ACC112 (cell line): Measurements from ENCODE around the gene AKAP1.

Source experiments
- H2AFZ ChIP-seq: fragments of 200-600 bp; sonication (generic); one replicate; pipeline ENCODE4 v1.6.0; 2017; ENCODE audit warnings: antibody characterized with exemption, low read length; ENCODE audit not compliant: unreplicated experiment
- H3K27ac ChIP-seq: fragments of 200-600 bp; sonication (generic); 2 replicates; pipeline ENCODE4 v1.5.1; 2014; ENCODE audit warnings: low read depth, mild to moderate bottlenecking, antibody characterized with exemption, low read length, moderate library complexity
- H3K27me3 ChIP-seq: fragments of 200-600 bp; sonication (generic); 2 replicates; pipeline ENCODE4 v1.6.1; 2014; ENCODE audit warnings: mild to moderate bottlenecking, antibody characterized with exemption, low read length, moderate library complexity, mixed read lengths; ENCODE audit not compliant: insufficient read depth
- H3K36me3 ChIP-seq: fragments of 200-600 bp; sonication (generic); 2 replicates; pipeline ENCODE4 v1.6.1; 2016; ENCODE audit warnings: mild to moderate bottlenecking, antibody characterized with exemption, low read length, moderate library complexity, mixed read lengths; ENCODE audit not compliant: insufficient read depth
- H3K4me1 ChIP-seq: fragments of 200-600 bp; sonication (generic); one replicate; pipeline ENCODE4 v1.6.1; 2016; ENCODE audit warnings: low read length, mixed read lengths; ENCODE audit not compliant: insufficient read depth, unreplicated experiment, control insufficient read depth
- H3K4me3 ChIP-seq: fragments of 200-600 bp; sonication (generic); 2 replicates; pipeline ENCODE4 v1.5.1; 2014; ENCODE audit warnings: mild to moderate bottlenecking, low read depth, low read length
- H3K79me2 ChIP-seq: fragments of 200-600 bp; sonication (generic); one replicate; pipeline ENCODE4 v1.6.0; 2016; ENCODE audit warnings: low read length; ENCODE audit not compliant: control insufficient read depth, unreplicated experiment, insufficient read depth

AKAP1 gene

GRCh38 chr17:57130708-57131461 lies 45.8 kb downstream of the AKAP1 start:
- no peaks in the 10 kb centered on the region for H3K4me1 ChIP-seq
- no peaks in the 10 kb centered on the region for H3K36me3 ChIP-seq
- no peaks in the 10 kb centered on the region for H3K27me3 ChIP-seq
- no peak overlapping the region for H2AFZ ChIP-seq
- peak overlapping the region; percentile 63; the same call in 1 of the 2 replicates for H3K4me3 ChIP-seq
- H3K79me2 ChIP-seq, result no peaks in the 10 kb centered on the region
- H3K27ac ChIP-seq, result no peak overlapping the region

- no peaks in the 10 kb centered on the region for H3K36me3 ChIP-seq
- no peak overlapping the region for H3K4me3 ChIP-seq
- H3K27me3 ChIP-seq, result no peaks in the 10 kb centered on the region
- H3K27ac ChIP-seq, result no peak overlapping the region
- H3K79me2 ChIP-seq, result no peaks in the 10 kb centered on the region
- no peaks in the 10 kb centered on the region for H3K4me1 ChIP-seq
- H2AFZ ChIP-seq, result no peak overlapping the region
Observed at GRCh38 chr17:57132663-57133062, 47.6 kb downstream of the AKAP1 start.

GRCh38 chr17:57133486-57133885 lies 48.4 kb downstream of the AKAP1 start:
- Histone ChIP-seq H3K27ac (no peak overlapping the region), H3K27me3 (no peaks in the 10 kb centered on the region), H3K79me2 (no peaks in the 10 kb centered on the region), H3K4me3 (no peak overlapping the region), H2AFZ (no peak overlapping the region), H3K36me3 (no peaks in the 10 kb centered on the region), H3K4me1 (no peaks in the 10 kb centered on the region)

DNA sequence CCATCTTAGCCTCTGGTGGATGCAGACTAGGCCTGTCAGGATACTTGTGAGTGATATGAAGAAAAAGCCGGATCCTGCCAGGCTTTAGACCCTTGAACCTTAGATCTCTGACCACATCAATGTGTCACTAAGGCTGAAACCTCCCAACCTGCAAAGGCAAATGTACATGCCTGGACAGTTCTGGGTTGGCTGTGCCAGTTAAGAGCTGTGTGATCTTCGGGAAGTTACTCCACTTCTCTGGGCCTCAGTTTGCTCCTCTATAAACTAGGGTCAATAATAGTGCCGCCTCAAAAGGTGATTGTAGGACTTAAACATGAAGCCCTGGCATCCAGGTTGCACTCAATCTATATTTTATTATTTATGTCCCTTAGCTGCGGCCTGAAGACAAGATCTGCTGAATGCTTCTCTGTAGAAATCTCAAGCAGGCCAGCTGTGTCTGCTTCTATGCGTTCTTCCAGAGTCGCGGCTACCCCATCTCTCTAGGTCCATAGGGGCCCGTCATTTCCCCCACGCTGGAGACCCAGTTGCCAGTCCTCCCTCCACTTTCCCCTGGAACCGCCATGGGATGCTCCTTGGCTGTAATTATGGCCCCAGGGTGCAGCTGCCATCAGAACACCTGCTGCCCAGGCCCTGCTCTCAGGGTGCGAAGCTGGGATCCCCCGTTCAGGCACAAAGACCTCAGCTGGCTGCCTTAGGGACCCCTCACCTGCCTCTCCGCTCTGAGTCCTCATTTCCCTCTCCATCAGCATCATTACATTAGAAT lies 50.2 kb downstream of the AKAP1 start:
- H3K4me3 ChIP-seq, result no peak overlapping the region
- no peaks in the 10 kb centered on the region for H3K4me1 ChIP-seq
- H3K27ac ChIP-seq, result no peak overlapping the region
- H3K79me2 ChIP-seq, result no peaks in the 10 kb centered on the region
- no peak overlapping the region for H2AFZ ChIP-seq
- H3K36me3 ChIP-seq, result no peaks in the 10 kb centered on the region
- no peaks in the 10 kb centered on the region for H3K27me3 ChIP-seq

- Histone ChIP-seq H3K36me3 (no peaks in the 10 kb centered on the region), H3K79me2 (no peaks in the 10 kb centered on the region), H3K4me1 (no peaks in the 10 kb centered on the region), H3K27me3 (no peaks in the 10 kb centered on the region), H3K4me3 (no peak overlapping the region), H3K27ac (no peak overlapping the region), H2AFZ (no peak overlapping the region)
Observed at GRCh38 chr17:57135789-57136291, 50.8 kb downstream of the AKAP1 start.

- Histone ChIP-seq H3K4me3 (no peak overlapping the region), H2AFZ (no peak overlapping the region), H3K4me1 (no peaks in the 10 kb centered on the region), H3K79me2 (no peaks in the 10 kb centered on the region), H3K36me3 (no peaks in the 10 kb centered on the region), H3K27me3 (no peaks in the 10 kb centered on the region), H3K27ac (no peak overlapping the region)
Observed at GRCh38 chr17:57136355-57136754, 51.3 kb downstream of the AKAP1 start.

DNA sequence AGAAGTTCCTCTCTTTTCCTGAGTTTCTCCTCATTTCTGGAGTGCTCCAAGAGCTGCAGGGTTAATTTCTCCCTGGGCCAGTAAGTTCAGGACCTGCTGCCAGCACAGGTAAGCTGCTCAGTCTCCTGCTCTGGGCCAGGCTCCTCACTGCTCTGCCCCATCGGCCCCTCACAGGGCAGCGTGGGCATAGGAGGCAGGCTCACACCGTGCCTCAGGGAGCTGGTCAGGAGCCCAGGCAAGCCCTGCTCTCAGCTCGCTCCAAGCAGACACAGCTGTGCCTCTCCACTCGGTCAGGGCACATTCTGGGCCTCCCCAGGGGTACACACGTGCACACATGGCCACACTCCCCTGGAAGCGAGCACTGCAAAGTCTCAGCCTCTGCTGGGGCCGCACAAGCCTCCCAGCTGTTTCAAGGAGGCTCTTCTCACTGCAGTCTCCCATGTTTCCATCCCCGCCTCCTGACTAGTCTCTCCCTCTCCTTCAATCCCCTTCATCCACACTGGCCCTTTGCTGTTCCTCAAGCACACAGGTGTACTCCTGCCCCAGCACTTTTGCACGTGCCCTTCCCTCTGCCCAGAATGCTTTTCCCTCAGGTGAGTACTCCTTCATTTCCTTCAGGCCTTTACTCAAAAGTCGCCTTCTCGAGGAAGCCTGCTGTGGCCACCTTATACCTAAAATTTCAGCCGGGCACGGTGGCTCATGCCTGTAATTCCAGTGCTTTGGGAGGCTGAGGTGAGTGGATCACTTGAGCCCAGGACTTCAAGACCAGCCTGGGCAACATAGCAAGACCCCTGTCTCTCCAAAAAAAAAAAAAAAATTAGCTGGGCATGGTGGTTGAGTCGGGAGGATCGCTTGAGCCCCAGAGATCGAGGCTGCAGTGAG lies 53.2 kb downstream of the AKAP1 start:
- Histone ChIP-seq H2AFZ (no peak overlapping the region), H3K36me3 (no peaks in the 10 kb centered on the region), H3K4me3 (no peak overlapping the region), H3K4me1 (peaks cover 6% of the 10 kb centered on the region), H3K27ac (no peak overlapping the region), H3K79me2 (no peaks in the 10 kb centered on the region), H3K27me3 (no peaks in the 10 kb centered on the region)

DNA sequence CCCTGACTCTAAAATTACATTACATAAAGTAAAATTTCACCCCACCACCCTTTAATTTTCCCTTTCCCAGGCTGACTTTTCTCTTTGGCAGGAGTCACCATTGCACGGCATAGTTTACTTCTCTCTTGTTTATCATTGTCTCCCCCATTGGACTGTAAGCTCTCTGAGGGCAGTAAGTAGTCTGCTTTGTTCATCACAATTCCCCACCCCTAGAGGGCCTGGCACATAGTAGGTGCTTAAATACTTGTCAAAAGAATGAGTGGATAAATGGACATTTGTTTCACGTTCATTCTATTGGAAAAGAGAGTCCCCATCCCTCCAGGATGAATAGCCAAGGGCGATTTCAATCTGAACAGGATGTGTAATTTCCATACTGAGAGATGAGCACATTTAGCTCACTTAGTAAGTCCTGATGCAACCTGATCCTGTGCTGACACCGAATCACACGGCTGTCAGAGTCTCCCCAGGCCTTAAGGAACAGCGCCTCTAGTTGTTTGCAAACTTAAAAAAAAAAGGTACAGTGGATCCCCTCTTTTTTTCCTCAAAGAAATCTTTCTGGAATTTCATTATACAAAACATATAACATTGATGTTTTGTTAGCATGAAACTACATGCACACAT lies 54.0 kb downstream of the AKAP1 start:
- Histone ChIP-seq H3K79me2 (no peaks in the 10 kb centered on the region), H2AFZ (no peak overlapping the region), H3K27ac (no peak overlapping the region), H3K36me3 (no peaks in the 10 kb centered on the region), H3K4me1 (peaks cover 8% of the 10 kb centered on the region), H3K4me3 (no peak overlapping the region), H3K27me3 (no peaks in the 10 kb centered on the region)

DNA sequence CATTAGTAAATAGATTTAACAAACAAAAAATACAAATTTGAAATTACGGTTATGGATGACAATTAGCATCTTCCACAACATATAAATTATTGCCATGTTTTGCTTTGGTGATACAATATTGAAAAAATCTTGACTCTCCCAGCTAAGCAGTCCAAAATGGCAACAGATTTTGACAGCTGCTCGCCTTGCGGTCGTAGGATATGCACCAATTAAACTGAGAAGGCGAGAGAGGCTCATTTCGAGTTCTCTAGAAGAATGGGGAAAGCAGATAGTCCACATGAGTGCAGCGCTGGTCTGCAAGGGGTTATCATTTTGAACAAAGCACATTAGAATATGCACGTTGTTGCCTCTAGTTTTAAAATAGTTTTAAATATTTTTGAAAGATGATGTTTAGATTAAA lies 55.3 kb downstream of the AKAP1 start:
- Histone ChIP-seq H3K4me3 (no peak overlapping the region), H3K36me3 (no peaks in the 10 kb centered on the region), H3K79me2 (no peaks in the 10 kb centered on the region), H3K27me3 (no peaks in the 10 kb centered on the region), H3K27ac (no peak overlapping the region), H3K4me1 (peaks cover 8% of the 10 kb centered on the region), H2AFZ (no peak overlapping the region)

DNA sequence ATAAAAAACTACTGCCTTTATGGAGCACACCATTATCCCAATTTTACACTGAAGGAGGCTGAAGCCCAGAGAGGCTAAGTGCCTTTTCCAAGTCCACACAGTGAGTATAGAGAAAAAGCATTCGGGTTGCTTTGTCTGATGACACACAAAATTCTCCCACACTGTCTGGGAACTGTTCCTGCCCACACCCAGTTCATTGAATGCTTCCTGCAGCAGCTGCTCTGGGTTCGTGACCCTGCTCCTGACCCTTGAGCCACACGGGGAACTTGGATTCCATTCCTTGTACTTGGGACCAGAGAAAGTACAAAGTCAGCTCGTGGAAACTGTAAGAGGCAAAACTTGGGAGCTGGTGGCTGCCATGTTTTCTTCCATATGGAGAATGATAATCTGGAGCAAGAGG lies 57.9 kb downstream of the AKAP1 start:
- Histone ChIP-seq H3K4me1 (peaks cover 8% of the 10 kb centered on the region), H3K27me3 (no peaks in the 10 kb centered on the region), H3K4me3 (no peak overlapping the region), H3K36me3 (no peaks in the 10 kb centered on the region), H3K79me2 (no peaks in the 10 kb centered on the region), H2AFZ (peak overlapping the region; percentile 78), H3K27ac (no peak overlapping the region)
